GM18909 (cell line): ENCODE results near the gene TMOD3.
"Not testable (repeated sequence)": the region's sequence is repeated elsewhere in the genome, so short reads cannot be mapped to it uniquely, and the experiment has no call there.

Source experiments
- ATAC-seq: cut with Tn5 transposase; IDR thresholded peaks from one replicate; pipeline ENCODE4 v1.9.1; 2021; ENCODE audit warnings: mild to moderate bottlenecking; ENCODE audit not compliant: unreplicated experiment, poor library complexity

TMOD3 gene

GRCh38 chr15:51861557-51862359 is 32.3 kb downstream of the TMOD3 start:
- ATAC-seq = no peak

GRCh38 chr15:51863131-51863530 is 33.7 kb downstream of the TMOD3 start:
- ATAC-seq = no peak

- no peak for ATAC-seq
Measured at GRCh38 chr15:51864408-51865056, 35.1 kb downstream of the TMOD3 start.

- ATAC-seq = no peak
Measured at GRCh38 chr15:51865317-51865716, 35.9 kb downstream of the TMOD3 start.

- no peak for ATAC-seq
Measured at GRCh38 chr15:51866161-51866560, 36.7 kb downstream of the TMOD3 start.

- ATAC-seq = no peak
Measured at GRCh38 chr15:51866751-51867150, 37.3 kb downstream of the TMOD3 start.

GRCh38 chr15:51869060-51869421 is 39.6 kb downstream of the TMOD3 start:
- no peak for ATAC-seq

- no peak for ATAC-seq
Measured at GRCh38 chr15:51870774-51871173, 41.3 kb downstream of the TMOD3 start.

- no peak for ATAC-seq
Measured at GRCh38 chr15:51874751-51875644, 45.5 kb downstream of the TMOD3 start.

- ATAC-seq = no peak
Measured at GRCh38 chr15:51876169-51876568, 46.7 kb downstream of the TMOD3 start.

GRCh38 chr15:51878446-51879386 is 49.3 kb downstream of the TMOD3 start:
- no peak for ATAC-seq

GRCh38 chr15:51879555-51879954 is 50.1 kb downstream of the TMOD3 start:
- ATAC-seq = no peak

GRCh38 chr15:51883271-51883837 is 53.9 kb downstream of the TMOD3 start:
- no peak for ATAC-seq

- no peak for ATAC-seq
Measured at GRCh38 chr15:51884041-51884440, 54.6 kb downstream of the TMOD3 start.

- no peak for ATAC-seq
Measured at GRCh38 chr15:51884517-51885236, 55.2 kb downstream of the TMOD3 start.

GRCh38 chr15:51885758-51886157 is 56.3 kb downstream of the TMOD3 start:
- not testable (repeated sequence) for ATAC-seq

GRCh38 chr15:51887887-51888592 is 58.6 kb downstream of the TMOD3 start:
- ATAC-seq = no peak

- no peak for ATAC-seq
Measured at GRCh38 chr15:51888593-51889195, 59.2 kb downstream of the TMOD3 start.
